ENCODE data around the gene C6orf120. TPM values are rescaled to one million over a fixed set of nuclear protein-coding genes. Genes with fewer than 3 reads are reported as not detected.

The C6orf120 gene
- total and polyA plus RNA-seq, 9 of the 15 experiments (the other 6 are each of a cell fraction or from before 2014, with no cell fraction given): 7.7 to 44.9 (median 34.8) TPM

DNA sequence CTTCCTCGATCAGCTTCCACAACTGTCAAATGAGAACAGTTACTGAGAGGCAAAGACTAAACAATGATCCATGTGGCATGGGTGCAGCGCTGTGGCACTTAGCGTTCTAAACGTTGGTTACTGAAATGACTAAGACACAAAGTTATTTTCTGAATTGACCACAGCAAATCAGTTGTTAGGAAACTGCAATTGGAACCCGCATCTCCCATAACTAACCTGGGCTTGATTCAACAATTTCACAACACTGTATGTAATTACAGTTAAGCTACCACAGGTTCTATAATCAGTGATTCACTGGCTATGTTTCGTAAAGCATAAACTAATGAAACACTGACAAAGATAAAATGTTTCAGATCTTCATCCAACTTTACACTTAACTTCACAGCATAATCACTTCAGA, 12.6 kb upstream of the C6orf120 start:
- H3K27me3 ChIP-seq (ENCODE audit: control insufficient read depth in 2 of 2, insufficient read depth in 2 of 2, low read length in 2 of 2): no peaks in the 10 kb centered on the region
- H3K9me3 ChIP-seq (replicated peaks; ENCODE audit: control insufficient read depth, insufficient read depth, low read depth, low read length): peaks cover 7% of the 10 kb centered on the region; the same call in 1 of the 2 replicates
- H2AFZ ChIP-seq (ENCODE audit: low read depth, low read length): no peak overlapping the region
- TF ChIP-seq SRSF3 (IDR thresholded peaks at IDR 0.05; ENCODE audit: insufficient read depth, low read length): no peak
- TF ChIP-seq STAT5B (CRISPR knock-in tag; IDR thresholded peaks at IDR 0.05): no peak
- no peak for TF ChIP-seq FOXJ2 (tag; IDR thresholded peaks at IDR 0.05)
- TF ChIP-seq SRSF1 (IDR thresholded peaks at IDR 0.05; ENCODE audit: low read depth, low read length): no peak
- TF ChIP-seq CHD1 (IDR thresholded peaks at IDR 0.05; ENCODE audit: low read length): no peak
- TF ChIP-seq, protein P1, sequence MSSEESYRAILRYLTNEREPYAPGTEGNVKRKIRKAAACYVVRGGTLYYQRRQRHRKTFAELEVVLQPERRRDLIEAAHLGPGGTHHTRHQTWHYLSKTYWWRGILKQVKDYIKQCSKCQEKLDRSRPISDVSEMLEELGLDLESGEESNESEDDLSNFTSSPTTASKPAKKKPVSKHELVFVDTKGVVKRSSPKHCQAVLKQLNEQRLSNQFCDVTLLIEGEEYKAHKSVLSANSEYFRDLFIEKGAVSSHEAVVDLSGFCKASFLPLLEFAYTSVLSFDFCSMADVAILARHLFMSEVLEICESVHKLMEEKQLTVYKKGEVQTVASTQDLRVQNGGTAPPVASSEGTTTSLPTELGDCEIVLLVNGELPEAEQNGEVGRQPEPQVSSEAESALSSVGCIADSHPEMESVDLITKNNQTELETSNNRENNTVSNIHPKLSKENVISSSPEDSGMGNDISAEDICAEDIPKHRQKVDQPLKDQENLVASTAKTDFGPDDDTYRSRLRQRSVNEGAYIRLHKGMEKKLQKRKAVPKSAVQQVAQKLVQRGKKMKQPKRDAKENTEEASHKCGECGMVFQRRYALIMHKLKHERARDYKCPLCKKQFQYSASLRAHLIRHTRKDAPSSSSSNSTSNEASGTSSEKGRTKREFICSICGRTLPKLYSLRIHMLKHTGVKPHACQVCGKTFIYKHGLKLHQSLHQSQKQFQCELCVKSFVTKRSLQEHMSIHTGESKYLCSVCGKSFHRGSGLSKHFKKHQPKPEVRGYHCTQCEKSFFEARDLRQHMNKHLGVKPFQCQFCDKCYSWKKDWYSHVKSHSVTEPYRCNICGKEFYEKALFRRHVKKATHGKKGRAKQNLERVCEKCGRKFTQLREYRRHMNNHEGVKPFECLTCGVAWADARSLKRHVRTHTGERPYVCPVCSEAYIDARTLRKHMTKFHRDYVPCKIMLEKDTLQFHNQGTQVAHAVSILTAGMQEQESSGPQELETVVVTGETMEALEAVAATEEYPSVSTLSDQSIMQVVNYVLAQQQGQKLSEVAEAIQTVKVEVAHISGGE (CRISPR knock-in tag; IDR thresholded peaks at IDR 0.05): no peak
- TF ChIP-seq ZNF3 (CRISPR knock-in tag; IDR thresholded peaks at IDR 0.05): no peak
- TF ChIP-seq, protein P2, sequence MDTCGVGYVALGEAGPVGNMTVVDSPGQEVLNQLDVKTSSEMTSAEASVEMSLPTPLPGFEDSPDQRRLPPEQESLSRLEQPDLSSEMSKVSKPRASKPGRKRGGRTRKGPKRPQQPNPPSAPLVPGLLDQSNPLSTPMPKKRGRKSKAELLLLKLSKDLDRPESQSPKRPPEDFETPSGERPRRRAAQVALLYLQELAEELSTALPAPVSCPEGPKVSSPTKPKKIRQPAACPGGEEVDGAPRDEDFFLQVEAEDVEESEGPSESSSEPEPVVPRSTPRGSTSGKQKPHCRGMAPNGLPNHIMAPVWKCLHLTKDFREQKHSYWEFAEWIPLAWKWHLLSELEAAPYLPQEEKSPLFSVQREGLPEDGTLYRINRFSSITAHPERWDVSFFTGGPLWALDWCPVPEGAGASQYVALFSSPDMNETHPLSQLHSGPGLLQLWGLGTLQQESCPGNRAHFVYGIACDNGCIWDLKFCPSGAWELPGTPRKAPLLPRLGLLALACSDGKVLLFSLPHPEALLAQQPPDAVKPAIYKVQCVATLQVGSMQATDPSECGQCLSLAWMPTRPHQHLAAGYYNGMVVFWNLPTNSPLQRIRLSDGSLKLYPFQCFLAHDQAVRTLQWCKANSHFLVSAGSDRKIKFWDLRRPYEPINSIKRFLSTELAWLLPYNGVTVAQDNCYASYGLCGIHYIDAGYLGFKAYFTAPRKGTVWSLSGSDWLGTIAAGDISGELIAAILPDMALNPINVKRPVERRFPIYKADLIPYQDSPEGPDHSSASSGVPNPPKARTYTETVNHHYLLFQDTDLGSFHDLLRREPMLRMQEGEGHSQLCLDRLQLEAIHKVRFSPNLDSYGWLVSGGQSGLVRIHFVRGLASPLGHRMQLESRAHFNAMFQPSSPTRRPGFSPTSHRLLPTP (IDR thresholded peaks at IDR 0.05; ENCODE audit: borderline replicate concordance, extremely low read depth, insufficient read length): no peak
- TF ChIP-seq MAFG (tag; conservative IDR thresholded peaks at IDR 0.05): no peak
- H3K4me2 ChIP-seq (ENCODE audit: insufficient read depth, low read length): no peak overlapping the region
- H4K20me1 ChIP-seq (replicated peaks; ENCODE audit: control insufficient read depth, insufficient read depth, low read length): no peaks in the 10 kb centered on the region
- H3K9ac ChIP-seq (ENCODE audit: insufficient read depth in 1 of 2, low read depth in 2 of 2, low read length in 2 of 2): no peak overlapping the region
- DNase-seq (ENCODE audit: extremely low read depth in 1 of 4, low spot score in 3 of 4): no peak
- no peak overlapping the region for H3K27ac ChIP-seq (ENCODE audit: extremely low read depth, low read depth, low read length)
- CTCF ChIA-PET (ENCODE audit: low intra/inter-chr PET ratio): no interaction called here
- no peak for ATAC-seq
- no peak overlapping the region for H3K4me3 ChIP-seq
- intact Hi-C loops (cut with micrococcal nuclease): no loop called here
- H3K4me1 ChIP-seq (replicated peaks in 1 of 2; ENCODE audit: control insufficient read depth in 2 of 2, insufficient read depth in 2 of 2, low read length in 2 of 2): no peaks in the 10 kb centered on the region
- H3K9me1 ChIP-seq (ENCODE audit: control insufficient read depth, insufficient read depth, low read length): no peaks in the 10 kb centered on the region
- in situ Hi-C loops (cut with MboI): no loop called here
- peaks cover 40% of the 10 kb centered on the region for H3K36me3 ChIP-seq (ENCODE audit: control insufficient read depth, insufficient read depth, low read length)
- POLR2A ChIA-PET: interaction anchor here (1.6 kb wide), 1 partner anchor 13 kb away, joined by 7 read pairs; the partner anchor contains the start of genes C6orf120 and WDR27
- FAIRE-seq: no peak
- WGBS (ENCODE audit: insufficient coverage, low coverage, missing lambda C conversion rate): 87% methylated on average over 6 of the region's 6 CpGs
- no TSS peak for BruUV-seq (replicated peaks)
- peaks cover 12% of the 10 kb centered on the region; the same call in 2 of the 3 replicates for H3K79me2 ChIP-seq (ENCODE audit: control insufficient read depth, insufficient read depth, low read length)

All from K562 (cell line).